SU-DHL-6 (cell line): ENCODE results near the gene EPHB1.

Experiments used
- EZH2phosphoT487 ChIP-seq: fragments of 200-600 bp; sonication (generic), shearing (Covaris generic); conservative IDR thresholded peaks from 2 replicates; pipeline ENCODE4 v1.6.1; 2018; ENCODE audit warnings: mild to moderate bottlenecking, antibody characterized with exemption, low read length, moderate library complexity, mixed read lengths
- TF ChIP-seq, protein P1 (sequence below): fragments of 200-600 bp; sonication (generic); IDR thresholded peaks from one replicate; pipeline ENCODE4 v1.5.1; 2017; ENCODE audit warnings: antibody characterized with exemption, mild to moderate bottlenecking, low read length, moderate library complexity; ENCODE audit not compliant: insufficient read depth, poor library complexity, severe bottlenecking

DNA sequence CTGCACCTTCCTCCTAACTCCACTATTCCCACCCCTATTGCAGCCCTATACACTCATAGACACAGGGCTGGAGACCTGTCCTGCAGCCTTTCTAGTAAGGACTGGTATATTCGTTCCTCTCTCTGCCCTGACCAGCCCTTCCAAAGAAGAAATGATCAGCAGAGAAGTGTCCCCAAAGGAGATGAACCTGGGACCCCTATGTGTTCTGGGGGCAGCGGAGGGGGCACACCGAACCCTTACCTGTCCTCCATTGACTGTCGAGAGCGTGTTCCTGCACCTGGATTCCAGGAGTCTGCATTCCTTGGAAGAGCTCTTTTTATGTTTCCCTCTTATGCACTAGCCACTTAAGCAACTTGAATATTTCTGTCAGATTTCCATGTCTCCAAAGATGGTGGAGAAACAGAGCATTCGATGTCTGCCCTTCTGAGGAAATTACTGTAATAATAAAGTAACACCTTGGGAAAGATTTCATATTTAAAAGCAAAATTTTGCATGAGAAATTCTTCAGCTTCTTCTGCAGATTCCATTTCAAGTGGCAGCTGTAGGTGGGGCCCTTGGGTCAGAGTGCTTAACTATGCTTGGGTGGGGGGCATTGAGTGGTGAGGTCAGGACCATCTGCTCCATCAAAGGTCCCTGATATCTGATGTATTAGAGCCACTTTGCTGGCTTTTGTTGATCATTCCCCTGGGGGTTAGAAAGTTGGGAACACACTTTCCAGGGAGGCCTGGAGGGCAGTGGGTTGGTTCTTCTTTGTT lies 6.3 kb downstream of the EPHB1 start:
- TF ChIP-seq, protein P1, sequence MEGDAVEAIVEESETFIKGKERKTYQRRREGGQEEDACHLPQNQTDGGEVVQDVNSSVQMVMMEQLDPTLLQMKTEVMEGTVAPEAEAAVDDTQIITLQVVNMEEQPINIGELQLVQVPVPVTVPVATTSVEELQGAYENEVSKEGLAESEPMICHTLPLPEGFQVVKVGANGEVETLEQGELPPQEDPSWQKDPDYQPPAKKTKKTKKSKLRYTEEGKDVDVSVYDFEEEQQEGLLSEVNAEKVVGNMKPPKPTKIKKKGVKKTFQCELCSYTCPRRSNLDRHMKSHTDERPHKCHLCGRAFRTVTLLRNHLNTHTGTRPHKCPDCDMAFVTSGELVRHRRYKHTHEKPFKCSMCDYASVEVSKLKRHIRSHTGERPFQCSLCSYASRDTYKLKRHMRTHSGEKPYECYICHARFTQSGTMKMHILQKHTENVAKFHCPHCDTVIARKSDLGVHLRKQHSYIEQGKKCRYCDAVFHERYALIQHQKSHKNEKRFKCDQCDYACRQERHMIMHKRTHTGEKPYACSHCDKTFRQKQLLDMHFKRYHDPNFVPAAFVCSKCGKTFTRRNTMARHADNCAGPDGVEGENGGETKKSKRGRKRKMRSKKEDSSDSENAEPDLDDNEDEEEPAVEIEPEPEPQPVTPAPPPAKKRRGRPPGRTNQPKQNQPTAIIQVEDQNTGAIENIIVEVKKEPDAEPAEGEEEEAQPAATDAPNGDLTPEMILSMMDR: no peak
- no peak for TF ChIP-seq EZH2phosphoT487
